ENCODE data around the gene RTN4RL2. TPM values are rescaled to one million over a fixed set of nuclear protein-coding genes. Genes with fewer than 3 reads are reported as not detected.

Gene RTN4RL2
- total RNA-seq, 1 experiment from 2014 or later, result 15.5 TPM

GRCh38 chr11:57425565-57426438 is 34.5 kb upstream of the RTN4RL2 start (continued):
- TF ChIP-seq FOXP4 (CRISPR knock-in tag; IDR thresholded peaks at IDR 0.05), result no peak
- no peak for TF ChIP-seq ZMAT4 (CRISPR knock-in tag; IDR thresholded peaks at IDR 0.05)
- TF ChIP-seq AFF4 (CRISPR knock-in tag; IDR thresholded peaks at IDR 0.05; ENCODE audit: borderline replicate concordance), result no peak
- no peak for TF ChIP-seq ETV6 (CRISPR knock-in tag; IDR thresholded peaks at IDR 0.05)
- no peak for TF ChIP-seq ELF4 (CRISPR knock-in tag; IDR thresholded peaks at IDR 0.05; ENCODE audit: low read depth)
- TF ChIP-seq TEAD4 (CRISPR knock-in tag; IDR thresholded peaks at IDR 0.05), result no peak

- peaks cover 15% of the 10 kb centered on the region for H3K36me3 Mint-ChIP-seq
- no peak overlapping the region for H3K27ac Mint-ChIP-seq
- CTCF ChIA-PET, result interaction anchor here (0.6 to 4.2 kb wide), 11 partner anchors 9 to 180 kb away, joined by 3 to 26 read pairs (median 4); no protein-coding TSS in a partner anchor
- peaks cover 29% of the 10 kb centered on the region for H3K4me1 Mint-ChIP-seq
- peak overlapping the region; percentile 72 for H3K4me3 Mint-ChIP-seq
- POLR2A ChIA-PET, result interaction anchor here (0.6 kb wide), 1 partner anchor 77 kb away, joined by 3 read pairs; no protein-coding TSS in a partner anchor
- DNase-seq (ENCODE audit: low spot score) (no peak), ATAC-seq (peak; percentile 22)
- no peaks in the 10 kb centered on the region for H3K9me3 Mint-ChIP-seq
- peaks cover 38% of the 10 kb centered on the region for H3K27me3 Mint-ChIP-seq (ENCODE audit: low read depth)
- TF ChIP-seq FOXK1 (CRISPR knock-in tag; IDR thresholded peaks at IDR 0.05), result no peak
- TF ChIP-seq ZMAT4 (CRISPR knock-in tag; IDR thresholded peaks at IDR 0.05), result no peak
- no peak for TF ChIP-seq SMAD4 (CRISPR knock-in tag; IDR thresholded peaks at IDR 0.05)
- no peak for TF ChIP-seq TEAD4 (CRISPR knock-in tag; IDR thresholded peaks at IDR 0.05)
- no peak for TF ChIP-seq PRDM15 (CRISPR knock-in tag; IDR thresholded peaks at IDR 0.05)
- TF ChIP-seq ZBTB43 (CRISPR knock-in tag; IDR thresholded peaks at IDR 0.05), result no peak
- no peak for TF ChIP-seq ZNF671 (CRISPR knock-in tag; IDR thresholded peaks at IDR 0.05)
- TF ChIP-seq ZNF232 (CRISPR knock-in tag; IDR thresholded peaks at IDR 0.05), result no peak
- no peak for TF ChIP-seq ETV6 (CRISPR knock-in tag; IDR thresholded peaks at IDR 0.05)
- no peak for TF ChIP-seq GRHL2 (CRISPR knock-in tag; IDR thresholded peaks at IDR 0.05; ENCODE audit: insufficient replicate concordance, severe bottlenecking)
- TF ChIP-seq E2F4 (CRISPR knock-in tag; IDR thresholded peaks at IDR 0.05; ENCODE audit: borderline replicate concordance, low read depth), result no peak
- no peak for TF ChIP-seq ZNF281 (CRISPR knock-in tag; IDR thresholded peaks at IDR 0.05)
Measured at GRCh38 chr11:57426439-57426928, 33.8 kb upstream of the RTN4RL2 start.

All from WTC11 (cell line).